Fibroblast of villous mesenchyme (primary cell): ENCODE data around the gene ISOC1. TPM values are rescaled to one million over a fixed set of nuclear protein-coding genes. Genes with fewer than 3 reads are reported as not detected.

Source experiments
- DNase-seq: peaks from one replicate; pipeline ENCODE4 v3.0.0-alpha.2; 2010; ENCODE audit warnings: low read depth
- H3K4me3 ChIP-seq: 2 replicates; pipeline ENCODE4 v1.5.1; 2011; ENCODE audit warnings: low read depth, mild to moderate bottlenecking, low read length
- CTCF ChIP-seq: IDR thresholded peaks from 2 replicates; pipeline ENCODE4 v1.5.1; 2012; ENCODE audit warnings: low read depth, mild to moderate bottlenecking, low read length; ENCODE audit not compliant: insufficient read depth
- total RNA-seq: library from RNA; depleted of rRNA; stranded (reverse); fragments of >200 nt; gene quantifications from 2 replicates; pipeline ENCODE4 v1.2.3, GENCODE V29; 2012

The ISOC1 gene
- total RNA-seq, 1 donor = 31.1 TPM

- TF ChIP-seq CTCF = no peak
- DNase-seq = no peak
- H3K4me3 ChIP-seq = no peak overlapping the region
Observed at GRCh38 chr5:129103397-129103796, 8.8 kb downstream of the ISOC1 start.

GRCh38 chr5:129104915-129105455 lies 10.4 kb downstream of the ISOC1 start:
- no peak overlapping the region for H3K4me3 ChIP-seq
- no peak for TF ChIP-seq CTCF

GRCh38 chr5:129107637-129108036 lies 13.1 kb downstream of the ISOC1 start:
- no peak for DNase-seq
- no peak for TF ChIP-seq CTCF
- H3K4me3 ChIP-seq = no peak overlapping the region

More at GRCh38 chr5:129104915-129105455, 10.4 kb downstream of the ISOC1 start:
- no peak for DNase-seq

GRCh38 chr5:129110742-129111141 lies 16.2 kb downstream of the ISOC1 start:
- TF ChIP-seq CTCF = no peak
- no peak for DNase-seq

GRCh38 chr5:129111351-129111750 lies 16.8 kb downstream of the ISOC1 start:
- no peak overlapping the region for H3K4me3 ChIP-seq
- TF ChIP-seq CTCF = no peak
- no peak for DNase-seq

More at GRCh38 chr5:129110742-129111141, 16.2 kb downstream of the ISOC1 start:
- H3K4me3 ChIP-seq = no peak overlapping the region

- no peak overlapping the region for H3K4me3 ChIP-seq
- TF ChIP-seq CTCF = no peak
- DNase-seq = no peak
Observed at GRCh38 chr5:129112295-129112694, 17.7 kb downstream of the ISOC1 start.

GRCh38 chr5:129113867-129114266 lies 19.3 kb downstream of the ISOC1 start:
- H3K4me3 ChIP-seq = no peak overlapping the region
- DNase-seq = no peak
- TF ChIP-seq CTCF = no peak
